Hepatocyte (in vitro differentiated cells): ENCODE measurements around the gene ANKRD13C.
"Not testable (repeated sequence)": the region's sequence is repeated elsewhere in the genome, so short reads cannot be mapped to it uniquely, and the experiment has no call there.

Experiments used
- EZH2 ChIP-seq: fragments of 200-600 bp; sonication (generic); IDR thresholded peaks from 2 replicates; pipeline ENCODE4 v1.6.1; 2016; ENCODE audit warnings: antibody characterized with exemption, mild to moderate bottlenecking, borderline replicate concordance
- EZH2phosphoT487 ChIP-seq: fragments of 200-600 bp; sonication (generic); IDR thresholded peaks from one replicate; pipeline ENCODE4 v1.6.1; 2018; ENCODE audit warnings: antibody characterized with exemption, mild to moderate bottlenecking, low read depth, moderate library complexity; ENCODE audit not compliant: unreplicated experiment, severe bottlenecking
- TF ChIP-seq, protein P1 (sequence below): fragments of 200-600 bp; sonication (generic); IDR thresholded peaks from 2 replicates; pipeline ENCODE4 v1.5.1; 2016; ENCODE audit warnings: antibody characterized with exemption, mild to moderate bottlenecking; ENCODE audit not compliant: poor library complexity

- not testable (repeated sequence) for TF ChIP-seq EZH2phosphoT487, EZH2
- TF ChIP-seq, protein P1, sequence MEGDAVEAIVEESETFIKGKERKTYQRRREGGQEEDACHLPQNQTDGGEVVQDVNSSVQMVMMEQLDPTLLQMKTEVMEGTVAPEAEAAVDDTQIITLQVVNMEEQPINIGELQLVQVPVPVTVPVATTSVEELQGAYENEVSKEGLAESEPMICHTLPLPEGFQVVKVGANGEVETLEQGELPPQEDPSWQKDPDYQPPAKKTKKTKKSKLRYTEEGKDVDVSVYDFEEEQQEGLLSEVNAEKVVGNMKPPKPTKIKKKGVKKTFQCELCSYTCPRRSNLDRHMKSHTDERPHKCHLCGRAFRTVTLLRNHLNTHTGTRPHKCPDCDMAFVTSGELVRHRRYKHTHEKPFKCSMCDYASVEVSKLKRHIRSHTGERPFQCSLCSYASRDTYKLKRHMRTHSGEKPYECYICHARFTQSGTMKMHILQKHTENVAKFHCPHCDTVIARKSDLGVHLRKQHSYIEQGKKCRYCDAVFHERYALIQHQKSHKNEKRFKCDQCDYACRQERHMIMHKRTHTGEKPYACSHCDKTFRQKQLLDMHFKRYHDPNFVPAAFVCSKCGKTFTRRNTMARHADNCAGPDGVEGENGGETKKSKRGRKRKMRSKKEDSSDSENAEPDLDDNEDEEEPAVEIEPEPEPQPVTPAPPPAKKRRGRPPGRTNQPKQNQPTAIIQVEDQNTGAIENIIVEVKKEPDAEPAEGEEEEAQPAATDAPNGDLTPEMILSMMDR: not testable (repeated sequence)
Observed at GRCh38 chr1:70373580-70373979, 19.1 kb upstream of the ANKRD13C start.
